ENCODE measurements around the gene DDX5.

The DDX5 gene

GRCh38 chr17:64500862-64501765 is 5.0 kb downstream of the DDX5 start:
- Histone ChIP-seq H3K27me3 (ENCODE audit: insufficient read depth, poor library complexity, severe bottlenecking) (no peaks in the 10 kb centered on the region), H3K4me3 (ENCODE audit: severe bottlenecking) (no peak overlapping the region), H3K27ac (ENCODE audit: poor library complexity, severe bottlenecking) (peak overlapping the region; percentile 13), H3K9me3 (ENCODE audit: severe bottlenecking) (no peaks in the 10 kb centered on the region), H3K4me1 (ENCODE audit: insufficient read depth, poor library complexity, severe bottlenecking) (peaks cover 28% of the 10 kb centered on the region), H3K36me3 (ENCODE audit: low read depth) (peaks cover 86% of the 10 kb centered on the region)
- ATAC-seq (ENCODE audit: low read depth) (no peak), DNase-seq (ENCODE audit: low spot score) (no peak)
- no peak for TF ChIP-seq CTCF (IDR thresholded peaks at IDR 0.05; ENCODE audit: poor library complexity, severe bottlenecking)

DNA sequence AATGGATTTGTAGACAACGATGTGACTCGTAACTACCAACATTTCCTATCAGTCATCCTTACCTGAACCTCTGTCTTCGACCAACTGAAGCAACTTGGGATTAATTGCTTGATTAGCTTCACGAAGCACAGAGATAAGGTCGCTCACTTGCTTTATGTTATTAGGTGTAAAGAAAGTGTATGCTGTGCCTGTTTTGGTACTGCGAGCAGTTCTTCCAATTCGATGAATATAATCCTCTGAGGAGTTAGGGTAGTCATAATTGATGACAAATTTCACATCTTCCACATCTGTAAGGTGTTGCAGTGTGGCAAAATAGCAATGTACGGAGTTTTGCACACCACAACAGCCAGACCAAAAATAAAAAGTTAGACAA is 5.6 kb downstream of the DDX5 start:
- DNase-seq (ENCODE audit: low spot score), result no peak
- Histone ChIP-seq H3K4me3 (ENCODE audit: severe bottlenecking) (no peak overlapping the region), H3K27ac (ENCODE audit: poor library complexity, severe bottlenecking) (peak overlapping the region; percentile 13), H3K4me1 (ENCODE audit: insufficient read depth, poor library complexity, severe bottlenecking) (peaks cover 32% of the 10 kb centered on the region), H3K36me3 (ENCODE audit: low read depth) (peaks cover 83% of the 10 kb centered on the region), H3K27me3 (ENCODE audit: insufficient read depth, poor library complexity, severe bottlenecking) (no peaks in the 10 kb centered on the region), H3K9me3 (ENCODE audit: severe bottlenecking) (no peaks in the 10 kb centered on the region)
- no peak for ATAC-seq (ENCODE audit: low read depth)
- no peak for TF ChIP-seq CTCF (IDR thresholded peaks at IDR 0.05; ENCODE audit: poor library complexity, severe bottlenecking)

DNA sequence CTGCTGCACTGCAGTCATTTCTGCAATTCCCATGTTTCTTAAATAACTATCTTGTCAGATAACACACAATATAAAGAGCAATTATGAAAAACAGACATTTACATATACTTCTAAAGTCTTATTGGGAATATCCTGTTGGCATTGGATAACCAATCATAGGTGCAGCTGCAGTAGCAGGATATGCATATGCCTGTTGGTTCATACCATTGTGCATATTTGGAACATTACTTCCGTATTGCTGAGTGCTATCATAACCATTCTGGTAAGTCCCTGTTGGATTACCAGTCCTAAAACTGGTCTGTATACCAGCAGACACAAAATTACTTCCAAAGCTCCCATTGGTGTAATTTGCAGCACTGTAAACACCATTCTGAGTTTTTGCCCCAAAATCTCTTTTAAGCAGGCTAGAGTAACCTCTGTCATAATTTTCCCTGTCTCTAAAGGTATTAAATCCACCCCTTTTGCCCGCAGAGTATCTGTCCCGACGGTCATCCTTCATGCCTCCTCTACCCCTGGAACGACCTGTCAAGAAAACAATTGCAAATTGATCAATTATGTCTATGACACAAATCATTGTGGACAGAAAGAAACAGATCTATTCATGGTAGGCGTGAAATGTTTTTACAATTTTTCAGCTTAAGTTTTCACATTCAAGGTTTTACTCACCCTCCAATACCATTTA is 6.1 kb downstream of the DDX5 start:
- ATAC-seq (ENCODE audit: low read depth), result no peak
- peaks cover 36% of the 10 kb centered on the region for H3K4me1 ChIP-seq (ENCODE audit: insufficient read depth, poor library complexity, severe bottlenecking)
- H3K36me3 ChIP-seq (ENCODE audit: low read depth), result peaks cover 78% of the 10 kb centered on the region
- no peaks in the 10 kb centered on the region for H3K9me3 ChIP-seq (ENCODE audit: severe bottlenecking)
- DNase-seq (ENCODE audit: low spot score), result no peak
- H3K27ac ChIP-seq (ENCODE audit: poor library complexity, severe bottlenecking), result peak overlapping the region; percentile 86
- no peak for TF ChIP-seq CTCF (IDR thresholded peaks at IDR 0.05; ENCODE audit: poor library complexity, severe bottlenecking)
- H3K27me3 ChIP-seq (ENCODE audit: insufficient read depth, poor library complexity, severe bottlenecking), result no peaks in the 10 kb centered on the region
- no peak overlapping the region for H3K4me3 ChIP-seq (ENCODE audit: severe bottlenecking)

DNA sequence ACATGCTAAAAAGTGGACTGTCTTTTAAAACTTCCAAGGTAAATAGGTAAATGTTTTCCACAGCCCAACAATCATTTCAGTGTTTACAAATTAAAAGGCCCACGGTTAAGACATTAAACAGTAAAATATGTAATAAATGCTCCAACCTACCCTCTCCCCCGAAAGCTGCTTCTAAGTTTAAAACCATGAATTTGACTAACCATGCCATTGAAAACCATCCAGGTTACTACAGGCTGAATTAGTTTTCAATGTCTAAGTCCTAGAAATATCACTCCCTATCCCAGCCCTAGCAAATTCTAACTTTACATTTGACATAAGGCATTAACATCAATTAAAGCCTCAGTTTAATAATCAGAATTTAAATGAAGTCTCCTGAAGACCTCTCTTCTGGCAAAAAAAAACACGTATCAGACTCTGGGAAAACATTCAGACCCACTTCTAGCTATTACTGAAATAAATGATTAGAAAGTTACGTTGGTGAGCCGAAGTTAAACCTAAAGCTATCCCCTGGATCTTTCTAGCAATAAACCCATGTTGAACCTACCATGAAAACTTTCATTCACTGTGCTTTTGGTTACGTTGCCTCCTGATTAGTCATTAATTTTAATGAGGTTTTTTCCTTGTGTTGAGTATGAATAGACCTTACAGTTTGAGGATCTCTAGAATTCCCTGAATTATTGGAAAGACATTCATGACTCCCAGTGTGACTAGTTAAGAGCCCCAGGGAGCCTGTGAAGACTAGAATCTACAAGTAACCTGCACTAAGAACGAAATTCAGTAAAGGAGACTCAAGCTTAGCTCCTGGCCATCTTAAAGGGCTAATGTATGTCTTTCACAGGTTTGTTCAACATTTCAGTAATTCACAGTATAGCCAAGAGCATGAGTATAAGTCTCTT is 7.5 kb downstream of the DDX5 start:
- Histone ChIP-seq H3K27me3 (ENCODE audit: insufficient read depth, poor library complexity, severe bottlenecking) (no peaks in the 10 kb centered on the region), H3K9me3 (ENCODE audit: severe bottlenecking) (no peaks in the 10 kb centered on the region), H3K4me3 (ENCODE audit: severe bottlenecking) (no peak overlapping the region), H3K36me3 (ENCODE audit: low read depth) (peaks cover 74% of the 10 kb centered on the region), H3K27ac (ENCODE audit: poor library complexity, severe bottlenecking) (peak overlapping the region; percentile 86), H3K4me1 (ENCODE audit: insufficient read depth, poor library complexity, severe bottlenecking) (peaks cover 31% of the 10 kb centered on the region)
- TF ChIP-seq CTCF (IDR thresholded peaks at IDR 0.05; ENCODE audit: poor library complexity, severe bottlenecking), result no peak
- DNase-seq (ENCODE audit: low spot score), result no peak
- ATAC-seq (ENCODE audit: low read depth), result no peak; the same call in 2 of the 3 replicates

All from RWPE2 (cell line).